WERI-Rb-1 (cell line): ENCODE data around the gene GRIN1.

Experiments used
- DNase-seq: peaks from one replicate; pipeline ENCODE4 v3.0.0-alpha.2; 2020
- H3K27ac ChIP-seq: fragments of 250-450 bp; sonication (Bioruptor Pico); 2 replicates; pipeline ENCODE4 v1.5.1; 2020; ENCODE audit warnings: mild to moderate bottlenecking, moderate library complexity
- H3K27me3 ChIP-seq: fragments of 250-450 bp; sonication (Bioruptor Pico); 2 replicates; pipeline ENCODE4 v1.5.1; 2021; ENCODE audit warnings: mild to moderate bottlenecking, low read depth, moderate library complexity; ENCODE audit not compliant: insufficient read depth, severe bottlenecking
- H3K36me3 ChIP-seq: fragments of 250-450 bp; sonication (Bioruptor Pico); 2 replicates; pipeline ENCODE4 v1.5.1; 2020; ENCODE audit warnings: mild to moderate bottlenecking, moderate library complexity
- H3K4me3 ChIP-seq: 2 replicates; pipeline ENCODE4 v1.5.1; 2011; ENCODE audit warnings: low read depth, mild to moderate bottlenecking, control low read depth, low read length
- H3K9me3 ChIP-seq: fragments of 250-450 bp; sonication (Bioruptor Pico); 2 replicates; pipeline ENCODE4 v1.5.1; 2021; ENCODE audit warnings: mild to moderate bottlenecking, moderate library complexity; ENCODE audit not compliant: severe bottlenecking
- CTCF ChIP-seq: IDR thresholded peaks from 2 replicates; pipeline ENCODE4 v1.5.1; 2011; ENCODE audit warnings: low read depth, mild to moderate bottlenecking, control low read depth, inconsistent platforms, low read length

Gene GRIN1

GRCh38 chr9:137181680-137182079 is 42.7 kb downstream of the GRIN1 start:
- H3K4me3 ChIP-seq = no peak overlapping the region
- H3K27me3 ChIP-seq = no peaks in the 10 kb centered on the region
- H3K36me3 ChIP-seq = no peaks in the 10 kb centered on the region
- no peak for TF ChIP-seq CTCF
- no peak for DNase-seq
- H3K9me3 ChIP-seq = no peaks in the 10 kb centered on the region
- no peak overlapping the region for H3K27ac ChIP-seq

DNA sequence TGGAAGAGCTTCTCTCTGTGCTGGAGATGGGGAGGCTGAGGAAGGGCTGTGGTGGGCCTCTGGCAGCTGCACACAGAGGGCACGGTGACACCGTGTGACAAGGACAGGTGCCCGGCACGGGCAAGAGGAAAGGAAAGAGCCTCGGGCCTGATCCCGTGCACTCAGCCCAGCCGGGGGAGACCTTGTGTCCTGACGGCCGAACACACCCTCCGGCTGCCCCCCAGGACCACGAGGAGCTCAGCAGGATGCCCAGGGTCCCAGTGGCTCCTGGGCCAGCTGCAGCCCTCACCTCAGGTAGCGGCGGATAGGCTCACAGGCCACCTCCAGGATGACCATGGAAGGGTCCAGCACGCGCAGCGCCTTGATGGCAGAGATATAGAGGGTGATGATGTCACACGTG is 43.9 kb downstream of the GRIN1 start:
- no peak overlapping the region for H3K4me3 ChIP-seq
- no peaks in the 10 kb centered on the region for H3K9me3 ChIP-seq
- TF ChIP-seq CTCF = no peak
- no peaks in the 10 kb centered on the region for H3K36me3 ChIP-seq
- no peak for DNase-seq
- no peaks in the 10 kb centered on the region for H3K27me3 ChIP-seq
- H3K27ac ChIP-seq = no peak overlapping the region

DNA sequence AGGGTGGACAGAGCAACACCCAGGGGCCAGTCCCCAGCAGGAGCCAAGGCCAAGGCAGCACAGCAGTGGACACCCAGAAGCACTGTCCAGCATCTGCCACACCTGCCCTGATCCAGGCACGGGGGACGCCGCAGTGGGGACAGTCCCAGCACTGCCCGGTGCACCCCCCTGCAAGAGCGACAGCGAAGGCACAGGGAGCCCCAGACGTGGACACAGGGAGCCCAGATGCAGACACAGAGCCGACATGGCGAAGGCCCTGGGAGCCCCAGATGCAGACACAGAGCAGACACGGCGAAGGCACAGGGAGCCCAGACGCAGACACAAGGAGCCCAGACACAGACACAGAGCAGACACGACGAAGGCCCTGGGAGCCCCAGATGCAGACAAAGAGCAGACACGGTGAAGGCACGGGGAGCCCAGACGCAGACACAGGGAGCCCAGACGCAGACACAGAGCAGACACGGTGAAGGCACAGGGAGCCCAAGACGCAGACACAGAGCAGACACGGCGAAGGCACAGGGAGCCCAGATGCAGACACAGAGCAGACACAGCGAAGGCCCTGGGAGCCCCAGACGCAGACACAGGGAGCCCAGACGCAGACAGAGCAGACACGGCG is 45.1 kb downstream of the GRIN1 start:
- TF ChIP-seq CTCF = no peak
- H3K27me3 ChIP-seq = no peaks in the 10 kb centered on the region
- no peak overlapping the region for H3K27ac ChIP-seq
- H3K9me3 ChIP-seq = no peaks in the 10 kb centered on the region
- DNase-seq = no peak
- no peak overlapping the region for H3K4me3 ChIP-seq
- no peaks in the 10 kb centered on the region for H3K36me3 ChIP-seq

GRCh38 chr9:137184881-137185660 is 46.1 kb downstream of the GRIN1 start:
- Histone ChIP-seq H3K36me3 (peaks cover 3% of the 10 kb centered on the region; the same call in 1 of the 2 replicates), H3K4me3 (no peak overlapping the region), H3K27me3 (no peaks in the 10 kb centered on the region), H3K27ac (no peak overlapping the region), H3K9me3 (no peaks in the 10 kb centered on the region)
- no peak for TF ChIP-seq CTCF
- no peak for DNase-seq

DNA sequence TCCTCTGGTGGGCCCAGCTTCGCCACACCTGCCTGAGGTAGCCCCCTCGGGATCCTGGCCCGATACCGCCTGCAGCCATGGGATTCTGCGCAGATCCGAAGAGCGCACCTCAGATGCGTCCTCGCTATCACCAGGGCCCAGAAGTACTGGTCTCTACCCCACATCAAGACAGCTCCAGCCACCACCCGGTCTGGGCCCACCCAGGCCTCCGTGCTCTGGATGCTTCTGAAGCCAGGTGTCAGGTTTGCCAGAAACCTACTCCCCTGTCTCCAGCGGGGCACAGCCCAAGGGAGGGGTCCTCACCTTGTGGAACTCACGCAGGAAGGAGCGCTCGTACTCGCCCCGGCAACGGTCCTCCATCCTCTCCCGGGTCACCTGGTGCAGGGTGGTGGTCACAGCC is 47.0 kb downstream of the GRIN1 start:
- peaks cover 4% of the 10 kb centered on the region; the same call in 1 of the 2 replicates for H3K36me3 ChIP-seq
- no peak overlapping the region for H3K4me3 ChIP-seq
- no peak for TF ChIP-seq CTCF
- no peak for DNase-seq
- H3K27ac ChIP-seq = no peak overlapping the region
- no peaks in the 10 kb centered on the region for H3K27me3 ChIP-seq
- H3K9me3 ChIP-seq = no peaks in the 10 kb centered on the region
